Neural progenitor cell (in vitro differentiated cells): ENCODE measurements around the gene PRKCE. TPM values are rescaled to one million over a fixed set of nuclear protein-coding genes. Genes with fewer than 3 reads are reported as not detected.

Experiments used
- DNase-seq: peaks from one replicate; pipeline ENCODE4 v3.0.0-alpha.2; 2016; ENCODE audit warnings: low spot score
- H2AFZ ChIP-seq: fragments of 200-600 bp; sonication (generic); replicated peaks from 2 replicates; pipeline ENCODE4 v1.6.1; 2016; ENCODE audit warnings: antibody characterized with exemption
- H3F3A ChIP-seq: fragments of 200-600 bp; sonication (generic); 2 replicates; pipeline ENCODE4 v1.6.1; 2016; ENCODE audit warnings: antibody characterized with exemption, low read depth
- H3K27ac ChIP-seq: fragments of 200-600 bp; sonication (generic); 2 replicates; pipeline ENCODE4 v1.5.1; 2016; ENCODE audit warnings: mild to moderate bottlenecking
- H3K27me3 ChIP-seq: fragments of 200-600 bp; sonication (generic); 2 replicates; pipeline ENCODE4 v1.6.1; 2016; ENCODE audit warnings: mild to moderate bottlenecking, moderate library complexity
- H3K36me3 ChIP-seq: fragments of 200-600 bp; sonication (generic); 2 replicates; pipeline ENCODE4 v1.5.1; 2016
- H3K4me1 ChIP-seq: fragments of 200-600 bp; sonication (generic); 2 replicates; pipeline ENCODE4 v1.6.1; 2016; ENCODE audit warnings: mixed run types
- H3K4me2 ChIP-seq: fragments of 200-600 bp; sonication (generic); 2 replicates; pipeline ENCODE4 v1.6.1; 2016
- H3K4me3 ChIP-seq: fragments of 200-600 bp; sonication (generic); 2 replicates; pipeline ENCODE4 v1.5.1; 2016
- H3K79me2 ChIP-seq: fragments of 200-600 bp; sonication (generic); 2 replicates; pipeline ENCODE4 v1.6.1; 2016; ENCODE audit warnings: low read depth
- H3K9ac ChIP-seq: fragments of 200-600 bp; sonication (generic); 2 replicates; pipeline ENCODE4 v1.6.1; 2016
- H3K9me3 ChIP-seq: fragments of 200-600 bp; sonication (generic); 2 replicates; pipeline ENCODE4 v1.5.1; 2016; ENCODE audit warnings: low read depth
- H4K20me1 ChIP-seq: fragments of 200-600 bp; sonication (generic); 2 replicates; pipeline ENCODE4 v1.6.1; 2016; ENCODE audit warnings: low read depth
- H3K27ac Mint-ChIP-seq: 3 replicates; pipeline ENCODE4 v1.8.0; 2021; ENCODE audit warnings: mixed read lengths
- H3K27me3 Mint-ChIP-seq: 2 replicates; pipeline ENCODE4 v1.8.0; 2022; ENCODE audit warnings: low read depth, mild to moderate bottlenecking, inconsistent platforms, moderate library complexity, mixed read lengths; ENCODE audit not compliant: insufficient read depth
- H3K36me3 Mint-ChIP-seq: 3 replicates; pipeline ENCODE4 v1.8.0; 2021; ENCODE audit warnings: mixed read lengths
- H3K4me1 Mint-ChIP-seq: 3 replicates; pipeline ENCODE4 v1.8.0; 2021; ENCODE audit warnings: mixed read lengths
- H3K4me3 Mint-ChIP-seq: 3 replicates; pipeline ENCODE4 v1.8.0; 2021; ENCODE audit warnings: mild to moderate bottlenecking, moderate library complexity, mixed read lengths
- H3K9me3 Mint-ChIP-seq: 3 replicates; pipeline ENCODE4 v1.8.0; 2020; ENCODE audit warnings: mixed read lengths
- EZH2 ChIP-seq: fragments of 200-600 bp; sonication (generic); IDR thresholded peaks from 2 replicates; pipeline ENCODE4 v1.6.1; 2017; ENCODE audit warnings: antibody characterized with exemption, mild to moderate bottlenecking, moderate library complexity
- EZH2phosphoT487 ChIP-seq: fragments of 200-600 bp; sonication (generic); IDR thresholded peaks from 2 replicates; pipeline ENCODE4 v1.6.1; 2017; ENCODE audit warnings: antibody characterized with exemption
- total RNA-seq: library from RNA; depleted of rRNA; stranded (reverse); fragments of >200 nt; gene quantifications from 2 replicates; pipeline ENCODE4 v1.2.3, GENCODE V29; 2015; ENCODE audit warnings: low replicate concordance
- TF ChIP-seq, protein P1 (sequence below): fragments of 200-600 bp; sonication (generic); IDR thresholded peaks from 2 replicates; pipeline ENCODE4 v1.5.1; 2017; ENCODE audit warnings: antibody characterized with exemption, mild to moderate bottlenecking

PRKCE gene
- total RNA-seq, 1 donor from 2014 or later = 4.1 TPM

DNA sequence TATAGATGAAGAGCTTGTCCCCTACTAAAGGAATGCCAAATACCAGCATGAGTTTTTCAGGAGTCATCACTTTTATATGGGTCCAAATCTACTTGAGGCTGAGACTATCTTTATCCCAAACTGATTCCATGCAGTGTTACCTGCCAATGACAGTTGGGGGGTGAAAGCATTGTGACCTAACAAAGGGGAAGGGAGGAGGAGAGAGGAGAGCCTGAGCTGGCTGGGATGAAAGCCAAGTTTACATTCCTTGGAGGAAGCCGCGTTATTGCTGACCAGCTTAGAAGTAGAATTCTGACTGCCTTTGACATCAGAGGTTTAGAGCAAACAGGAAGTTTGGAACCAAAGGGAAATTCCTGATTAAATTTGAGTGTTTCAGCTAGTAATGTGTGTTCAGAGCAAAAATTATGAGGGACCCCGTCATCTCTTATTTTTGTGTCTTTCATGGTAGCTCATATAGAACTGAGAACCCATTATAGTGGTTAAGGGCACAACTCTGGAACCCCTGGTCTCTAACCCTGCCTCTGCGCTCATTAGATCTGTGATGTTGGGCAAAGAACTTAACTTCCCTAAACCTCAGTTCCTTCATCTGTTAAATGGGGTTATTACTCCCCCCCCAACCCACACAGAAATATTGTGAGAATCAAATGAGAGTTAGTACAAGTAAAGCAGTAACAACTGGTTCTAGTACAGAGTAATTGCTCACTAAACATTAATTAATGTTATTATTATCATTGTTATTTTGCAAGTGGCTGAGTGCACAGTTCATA lies 446.4 kb downstream of the PRKCE start:
- Histone ChIP-seq H3K36me3 (no peaks in the 10 kb centered on the region), H3K4me3 (no peak overlapping the region), H3K4me2 (no peak overlapping the region), H3F3A (no peaks in the 10 kb centered on the region), H3K4me1 (no peaks in the 10 kb centered on the region), H3K27me3 (no peaks in the 10 kb centered on the region), H3K9me3 (no peaks in the 10 kb centered on the region), H3K27ac (no peak overlapping the region), H2AFZ (no peak overlapping the region), H4K20me1 (no peaks in the 10 kb centered on the region), H3K79me2 (no peaks in the 10 kb centered on the region), H3K9ac (no peak overlapping the region)
- DNase-seq = no peak
- Mint-ChIP-seq H3K4me3 (no peak overlapping the region), H3K36me3 (peaks cover 10% of the 10 kb centered on the region), H3K27me3 (no peaks in the 10 kb centered on the region), H3K9me3 (no peaks in the 10 kb centered on the region), H3K4me1 (no peaks in the 10 kb centered on the region), H3K27ac (no peak overlapping the region)
- TF ChIP-seq EZH2phosphoT487 = no peak
- no peak for TF ChIP-seq EZH2
- TF ChIP-seq, protein P1, sequence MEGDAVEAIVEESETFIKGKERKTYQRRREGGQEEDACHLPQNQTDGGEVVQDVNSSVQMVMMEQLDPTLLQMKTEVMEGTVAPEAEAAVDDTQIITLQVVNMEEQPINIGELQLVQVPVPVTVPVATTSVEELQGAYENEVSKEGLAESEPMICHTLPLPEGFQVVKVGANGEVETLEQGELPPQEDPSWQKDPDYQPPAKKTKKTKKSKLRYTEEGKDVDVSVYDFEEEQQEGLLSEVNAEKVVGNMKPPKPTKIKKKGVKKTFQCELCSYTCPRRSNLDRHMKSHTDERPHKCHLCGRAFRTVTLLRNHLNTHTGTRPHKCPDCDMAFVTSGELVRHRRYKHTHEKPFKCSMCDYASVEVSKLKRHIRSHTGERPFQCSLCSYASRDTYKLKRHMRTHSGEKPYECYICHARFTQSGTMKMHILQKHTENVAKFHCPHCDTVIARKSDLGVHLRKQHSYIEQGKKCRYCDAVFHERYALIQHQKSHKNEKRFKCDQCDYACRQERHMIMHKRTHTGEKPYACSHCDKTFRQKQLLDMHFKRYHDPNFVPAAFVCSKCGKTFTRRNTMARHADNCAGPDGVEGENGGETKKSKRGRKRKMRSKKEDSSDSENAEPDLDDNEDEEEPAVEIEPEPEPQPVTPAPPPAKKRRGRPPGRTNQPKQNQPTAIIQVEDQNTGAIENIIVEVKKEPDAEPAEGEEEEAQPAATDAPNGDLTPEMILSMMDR = no peak

DNA sequence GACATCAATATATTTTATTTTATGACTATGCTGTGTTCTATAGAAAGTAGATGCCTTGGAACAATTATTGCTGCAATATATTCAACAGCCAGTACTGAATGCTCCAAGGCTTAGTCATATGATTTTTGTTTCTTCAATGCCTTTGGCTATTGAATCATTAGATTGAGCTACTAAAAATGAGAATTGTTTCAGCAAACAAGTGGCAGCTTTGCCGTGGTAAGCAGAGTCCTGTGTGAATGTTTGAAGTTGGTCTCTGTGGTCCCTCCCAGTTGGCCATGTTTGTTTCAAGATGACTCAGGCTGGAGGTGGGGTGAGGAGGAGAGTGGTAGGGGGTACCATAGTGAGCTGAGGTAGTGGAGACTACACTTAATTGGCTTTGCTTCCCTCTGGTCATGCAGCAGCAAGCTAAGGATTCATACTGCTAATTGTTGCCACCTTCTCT lies 447.2 kb downstream of the PRKCE start:
- no peaks in the 10 kb centered on the region for H3K9me3 ChIP-seq
- no peak overlapping the region for H3K4me3 Mint-ChIP-seq
- TF ChIP-seq EZH2 (no peak), EZH2phosphoT487 (no peak)
- TF ChIP-seq, protein P1 = no peak
- no peaks in the 10 kb centered on the region for H3K79me2 ChIP-seq
- no peaks in the 10 kb centered on the region for H3K9me3 Mint-ChIP-seq
- no peak overlapping the region for H3K27ac Mint-ChIP-seq
- no peaks in the 10 kb centered on the region for H3K36me3 ChIP-seq
- H3K4me1 ChIP-seq = no peaks in the 10 kb centered on the region
- H3K4me2 ChIP-seq = no peak overlapping the region
- H3F3A ChIP-seq = no peaks in the 10 kb centered on the region
- no peaks in the 10 kb centered on the region for H3K4me1 Mint-ChIP-seq
- H3K27me3 Mint-ChIP-seq = no peaks in the 10 kb centered on the region
- DNase-seq = no peak
- no peaks in the 10 kb centered on the region for H3K27me3 ChIP-seq
- no peak overlapping the region for H3K27ac ChIP-seq
- H2AFZ ChIP-seq = no peak overlapping the region
- no peak overlapping the region for H3K9ac ChIP-seq
- H4K20me1 ChIP-seq = no peaks in the 10 kb centered on the region
- H3K36me3 Mint-ChIP-seq = peaks cover 12% of the 10 kb centered on the region
- no peak overlapping the region for H3K4me3 ChIP-seq

DNA sequence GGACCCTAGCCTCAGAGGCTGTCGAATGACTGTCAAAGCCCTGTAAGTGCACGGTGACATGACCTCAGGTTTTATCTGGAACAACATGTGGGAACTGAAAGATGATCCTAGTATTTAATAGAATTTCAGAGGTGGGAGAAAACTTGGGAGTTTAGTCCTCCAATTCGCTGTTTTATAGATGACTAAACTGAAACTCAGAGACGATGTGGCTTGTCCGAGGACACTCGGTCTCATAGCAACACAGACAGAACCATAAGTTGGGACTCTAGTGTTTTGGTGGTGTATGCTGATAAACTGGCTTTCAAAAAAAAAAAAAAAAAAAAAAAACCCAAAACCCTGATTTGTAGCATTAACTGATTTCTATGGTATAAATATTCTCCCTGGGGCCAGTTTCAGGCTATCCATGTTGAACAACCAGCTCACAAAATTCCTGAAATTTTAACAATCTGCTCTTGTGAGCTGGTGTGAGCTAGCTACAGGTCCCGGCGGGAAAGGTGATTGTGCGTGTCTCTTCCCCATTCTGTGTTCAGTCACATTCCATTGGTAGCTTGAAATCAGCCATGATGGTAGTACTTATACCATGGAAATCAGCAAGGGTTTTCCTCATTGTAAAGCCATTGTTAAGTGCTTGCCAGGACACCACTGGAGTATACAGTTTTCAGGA lies 450.2 kb downstream of the PRKCE start:
- H4K20me1 ChIP-seq = no peaks in the 10 kb centered on the region
- H3K4me3 ChIP-seq = no peak overlapping the region
- H3F3A ChIP-seq = no peaks in the 10 kb centered on the region
- H3K4me1 ChIP-seq = no peaks in the 10 kb centered on the region
- no peak for DNase-seq
- H3K27ac ChIP-seq = no peak overlapping the region
- H3K9ac ChIP-seq = no peak overlapping the region
- H3K9me3 ChIP-seq = no peaks in the 10 kb centered on the region
- TF ChIP-seq, protein P1 = no peak
- TF ChIP-seq EZH2phosphoT487 (no peak), EZH2 (no peak)
- Mint-ChIP-seq H3K4me3 (no peak overlapping the region), H3K36me3 (peaks cover 15% of the 10 kb centered on the region), H3K27me3 (peaks cover 3% of the 10 kb centered on the region), H3K4me1 (no peaks in the 10 kb centered on the region), H3K27ac (no peak overlapping the region), H3K9me3 (peaks cover 7% of the 10 kb centered on the region)
- no peaks in the 10 kb centered on the region for H3K27me3 ChIP-seq
- H3K79me2 ChIP-seq = no peaks in the 10 kb centered on the region
- no peak overlapping the region for H2AFZ ChIP-seq
- H3K4me2 ChIP-seq = no peak overlapping the region
- H3K36me3 ChIP-seq = no peaks in the 10 kb centered on the region
